GM21576 (cell line): Measurements from ENCODE around the gene GPR150.

Experiments
- ATAC-seq: cut with Tn5 transposase; IDR thresholded peaks from one replicate; pipeline ENCODE4 v1.9.1; 2021; ENCODE audit warnings: mild to moderate bottlenecking, moderate library complexity; ENCODE audit not compliant: unreplicated experiment

The GPR150 gene

GRCh38 chr5:95620030-95620869 lies at the start of gene GPR150:
GPR150 (plus strand) TSS chr5:95620087; CDS start chr5:95620276, 189 bp downstream.
- ATAC-seq, result peak; percentile 66

- no peak for ATAC-seq
These were observed 47.9 kb upstream of the GPR150 start for GRCh38 chr5:95572016-95572415.

- no peak for ATAC-seq
These were observed 38.3 kb upstream of the GPR150 start for GRCh38 chr5:95581576-95581975.

GRCh38 chr5:95583992-95584391 lies 35.9 kb upstream of the GPR150 start:
- ATAC-seq, result no peak

- no peak for ATAC-seq
These were observed 29.0 kb upstream of the GPR150 start for GRCh38 chr5:95590880-95591279.

- peak; percentile 93 for ATAC-seq
These were observed 28.4 kb upstream of the GPR150 start for GRCh38 chr5:95591490-95591901.

GRCh38 chr5:95595289-95595931 lies 24.5 kb upstream of the GPR150 start:
- no peak for ATAC-seq

- no peak for ATAC-seq
These were observed 20.6 kb upstream of the GPR150 start for GRCh38 chr5:95599252-95599651.

GRCh38 chr5:95600557-95600956 lies 19.3 kb upstream of the GPR150 start:
- ATAC-seq, result no peak

GRCh38 chr5:95605786-95606185 lies 14.1 kb upstream of the GPR150 start:
- no peak for ATAC-seq

GRCh38 chr5:95606419-95606818 lies 13.5 kb upstream of the GPR150 start:
- no peak for ATAC-seq

- no peak for ATAC-seq
These were observed 10.2 kb upstream of the GPR150 start for GRCh38 chr5:95609711-95610110.

GRCh38 chr5:95610546-95610945 lies 9.3 kb upstream of the GPR150 start:
- ATAC-seq, result no peak

GRCh38 chr5:95611396-95611795 lies 8.5 kb upstream of the GPR150 start:
- ATAC-seq, result no peak

GRCh38 chr5:95613514-95613913 lies 6.4 kb upstream of the GPR150 start:
- no peak for ATAC-seq

- no peak for ATAC-seq
These were observed 4.8 kb upstream of the GPR150 start for GRCh38 chr5:95615164-95615467.

- no peak for ATAC-seq
These were observed 2.8 kb upstream of the GPR150 start for GRCh38 chr5:95617057-95617456.

GRCh38 chr5:95619096-95619495 lies 791 bp upstream of the GPR150 start:
- no peak for ATAC-seq

- ATAC-seq, result no peak
These were observed 315 bp upstream of the GPR150 start for GRCh38 chr5:95619514-95620029.

- ATAC-seq, result peak; percentile 44
These were observed 1.3 kb downstream of the GPR150 start for GRCh38 chr5:95620870-95621838.
